Measurements from ENCODE around the gene WTIP.
"Not testable (repeated sequence)": the region's sequence is repeated elsewhere in the genome, so short reads cannot be mapped to it uniquely, and the experiment has no call there.

The WTIP gene

DNA sequence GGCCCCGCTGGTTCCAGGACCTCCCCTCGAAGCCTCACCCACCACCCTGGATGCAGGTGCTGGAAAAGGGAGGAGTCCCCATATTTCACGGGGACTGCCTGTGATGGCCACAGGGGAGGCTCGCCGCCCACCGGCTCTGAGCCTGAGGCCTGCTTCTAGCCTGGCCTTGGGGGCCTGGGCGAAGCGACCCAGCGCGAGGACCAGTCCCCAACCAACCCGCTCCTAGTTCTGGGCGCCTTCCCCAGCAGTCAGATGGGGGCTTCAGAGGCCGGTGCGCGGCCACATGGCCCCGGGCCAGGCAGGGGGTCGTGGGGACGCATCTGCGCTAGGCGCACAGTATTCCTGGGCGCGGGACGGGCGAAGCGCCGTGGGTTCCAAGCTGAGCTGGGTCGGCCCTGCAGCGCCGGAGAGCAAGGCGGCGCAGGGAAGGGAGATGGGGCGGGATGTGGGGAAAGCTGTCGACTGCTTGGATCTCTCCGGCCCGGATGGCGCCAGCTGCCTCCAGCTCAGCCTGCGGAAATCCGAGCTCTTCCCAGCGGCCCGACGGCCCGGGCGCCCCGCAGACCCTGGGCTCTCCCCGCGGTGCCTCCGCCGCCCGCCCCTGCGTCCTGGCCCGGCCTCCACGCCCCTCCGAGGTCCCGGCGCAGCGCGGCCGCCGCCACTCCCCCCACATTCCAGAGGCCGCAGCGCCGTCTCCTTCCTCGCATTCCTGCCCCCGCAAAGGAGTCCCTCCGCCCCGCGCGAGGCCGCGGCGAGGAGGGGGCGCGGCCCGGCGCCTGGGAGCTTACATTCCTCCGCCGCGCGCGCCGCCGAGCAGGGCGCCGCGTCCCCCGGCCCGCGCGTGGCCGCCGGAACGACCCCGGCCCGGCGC lies at the start of gene WTIP:
Gene WTIP (plus strand): TSS at position 788 of the 871 bp plus-strand sequence. CDS start 217 bp downstream, outside the sequence.
- DNase-seq, result peak; percentile 69

GRCh38 chr19:34432797-34433196 lies 48.8 kb upstream of the WTIP start:
- DNase-seq, result no peak

DNA sequence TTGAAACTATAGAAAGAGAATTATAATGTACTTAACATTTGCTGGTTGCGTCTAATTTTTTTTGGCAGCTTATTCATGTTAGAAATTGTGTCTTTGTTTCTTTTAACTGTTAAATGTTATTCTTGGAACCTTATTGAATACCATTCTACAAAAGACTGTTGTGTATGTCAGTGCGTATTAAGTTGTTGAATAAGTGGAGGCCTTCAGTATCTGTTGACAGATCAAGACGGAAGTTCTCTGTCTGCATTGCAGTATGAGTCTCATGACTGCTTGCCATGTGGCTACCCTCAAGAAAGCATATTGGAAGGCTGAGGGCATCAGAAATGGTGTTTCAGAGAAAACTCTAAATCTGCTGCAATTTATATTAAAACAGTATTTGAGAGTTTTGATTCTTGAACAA lies 44.8 kb upstream of the WTIP start:
- no peak for DNase-seq

- DNase-seq, result no peak
Observed at GRCh38 chr19:34448191-34448590, 33.4 kb upstream of the WTIP start.

DNA sequence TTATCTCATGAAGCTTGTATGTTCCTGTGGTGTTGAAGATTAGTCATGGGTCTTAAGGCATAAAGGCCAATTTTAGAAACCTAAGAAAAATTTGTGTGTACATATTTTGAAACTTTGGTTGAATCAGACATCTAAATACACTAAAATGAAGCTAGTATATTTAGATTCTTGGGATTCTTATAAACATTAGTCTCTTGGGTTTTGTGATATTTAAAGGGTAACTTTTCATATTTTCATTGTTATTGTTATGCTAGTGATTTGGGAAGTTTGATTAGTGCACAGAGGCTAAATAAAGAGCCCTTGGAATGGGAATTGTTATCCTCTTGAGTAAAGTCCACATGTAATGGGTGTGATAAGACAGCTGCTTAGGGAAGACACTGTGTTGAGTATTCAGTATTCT lies 28.8 kb upstream of the WTIP start:
- DNase-seq, result no peak

DNA sequence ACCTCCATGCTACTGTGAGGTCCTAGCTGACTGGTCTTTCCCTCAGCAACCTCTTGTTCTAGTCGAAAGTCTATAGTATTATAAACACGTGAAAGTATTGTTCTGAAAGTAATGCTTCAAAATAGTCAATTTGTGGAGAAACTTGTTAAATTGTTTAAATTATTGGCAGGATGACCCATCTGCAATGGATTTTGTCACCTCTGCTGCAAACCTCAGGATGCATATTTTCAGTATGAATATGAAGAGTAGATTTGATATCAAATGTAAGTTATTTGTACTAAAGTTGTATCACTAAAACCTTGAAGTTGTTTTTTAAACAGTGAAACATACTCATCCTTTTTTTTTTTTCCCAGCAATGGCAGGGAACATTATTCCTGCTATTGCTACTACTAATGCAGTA lies 27.5 kb upstream of the WTIP start:
- DNase-seq, result no peak

GRCh38 chr19:34454685-34455084 lies 26.9 kb upstream of the WTIP start:
- DNase-seq, result no peak

GRCh38 chr19:34455783-34456480 lies 25.6 kb upstream of the WTIP start:
- DNase-seq, result not testable (repeated sequence)

DNA sequence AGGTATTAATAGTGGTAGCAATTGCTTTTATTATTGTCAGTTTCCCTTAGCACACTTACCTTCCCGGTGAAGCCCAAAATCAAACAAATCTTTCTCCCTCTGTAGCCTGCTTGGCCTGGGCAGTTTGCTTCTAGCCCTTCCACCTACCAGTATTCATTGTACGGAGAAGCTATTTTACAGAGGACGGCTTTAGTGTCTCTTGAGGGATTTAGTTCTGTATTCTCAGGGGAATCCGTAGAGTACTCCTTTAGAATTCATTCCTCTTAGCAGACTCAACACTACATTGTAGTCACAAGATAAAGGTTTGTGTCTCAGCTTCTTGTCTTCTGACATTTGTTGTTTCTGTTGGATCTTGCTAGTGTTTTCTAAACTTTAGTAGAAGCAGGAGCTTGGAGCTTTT lies 24.1 kb upstream of the WTIP start:
- DNase-seq, result no peak

DNA sequence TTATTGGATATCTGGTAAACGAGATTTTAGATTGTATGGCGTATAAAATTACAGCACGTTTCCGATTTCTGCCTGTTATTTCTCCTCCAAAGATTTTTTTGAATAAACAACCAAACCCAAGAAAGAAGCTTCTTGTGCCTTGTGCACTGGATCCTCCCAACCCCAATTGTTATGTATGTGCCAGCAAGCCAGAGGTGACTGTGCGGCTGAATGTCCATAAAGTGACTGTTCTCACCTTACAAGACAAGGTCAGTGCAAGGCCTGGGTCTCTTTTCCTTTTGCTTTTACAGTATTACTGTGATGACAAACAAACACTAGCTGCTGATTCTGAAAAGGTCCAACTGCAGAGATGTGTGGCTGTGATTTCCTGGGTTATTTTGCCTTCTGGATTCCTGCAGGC lies 22.9 kb upstream of the WTIP start:
- peak; percentile 49 for DNase-seq

- peak; percentile 95 for DNase-seq
Observed at GRCh38 chr19:34459614-34460013, 21.9 kb upstream of the WTIP start.

DNA sequence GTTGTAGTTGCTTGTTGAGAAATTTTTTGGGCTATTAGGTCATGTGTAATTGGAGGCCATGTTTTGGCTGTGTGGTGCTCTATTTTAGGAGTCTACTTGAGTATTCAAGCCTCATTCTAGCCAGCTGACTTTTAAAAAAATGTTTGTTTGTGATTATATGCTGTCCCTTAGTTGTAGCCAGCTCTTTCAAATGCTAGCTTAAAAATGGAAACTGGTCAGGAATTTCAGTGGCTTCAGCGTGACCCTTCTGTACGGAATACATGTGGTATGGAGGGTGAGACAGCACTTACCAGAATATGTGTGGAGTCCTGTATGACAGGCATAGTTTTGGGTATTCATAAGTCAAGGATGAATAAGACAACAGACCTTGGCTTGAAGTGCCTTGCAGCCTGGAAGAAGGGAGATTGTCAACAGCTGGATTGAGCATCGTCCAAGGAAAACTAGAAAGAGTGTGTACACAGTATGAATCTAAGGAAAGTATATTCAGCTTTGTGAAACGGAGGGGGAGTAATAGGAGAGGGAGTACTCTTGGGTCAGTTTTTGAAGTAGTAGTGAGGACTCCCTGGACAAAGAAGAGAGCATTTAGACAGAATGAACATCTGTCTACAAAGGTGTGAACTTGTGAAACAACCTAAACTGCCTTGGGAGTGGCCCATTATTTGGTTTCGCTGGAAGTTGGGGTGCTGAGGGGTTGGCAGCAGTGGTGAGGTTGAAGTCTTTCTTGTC lies 20.0 kb upstream of the WTIP start:
- DNase-seq, result no peak

DNA sequence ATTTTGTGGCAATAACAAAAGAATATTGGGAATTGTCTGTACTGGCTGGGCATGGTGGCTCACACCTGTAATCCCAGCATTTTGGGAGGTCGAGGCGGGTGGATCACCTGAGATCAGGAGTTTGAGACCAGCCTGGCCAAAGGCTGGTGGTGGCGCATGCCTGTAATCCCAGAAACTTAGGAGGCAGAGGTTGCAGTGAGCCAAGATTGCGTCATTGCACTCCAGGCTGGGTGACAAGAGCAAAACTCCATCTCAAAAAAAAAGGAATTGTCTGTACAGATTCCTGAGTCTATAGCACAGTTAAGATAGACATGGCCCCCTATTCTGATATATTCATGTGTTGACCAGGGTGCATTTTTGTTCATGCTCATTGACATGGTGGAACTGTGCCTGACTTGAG lies 16.8 kb upstream of the WTIP start:
- not testable (repeated sequence) for DNase-seq

DNA sequence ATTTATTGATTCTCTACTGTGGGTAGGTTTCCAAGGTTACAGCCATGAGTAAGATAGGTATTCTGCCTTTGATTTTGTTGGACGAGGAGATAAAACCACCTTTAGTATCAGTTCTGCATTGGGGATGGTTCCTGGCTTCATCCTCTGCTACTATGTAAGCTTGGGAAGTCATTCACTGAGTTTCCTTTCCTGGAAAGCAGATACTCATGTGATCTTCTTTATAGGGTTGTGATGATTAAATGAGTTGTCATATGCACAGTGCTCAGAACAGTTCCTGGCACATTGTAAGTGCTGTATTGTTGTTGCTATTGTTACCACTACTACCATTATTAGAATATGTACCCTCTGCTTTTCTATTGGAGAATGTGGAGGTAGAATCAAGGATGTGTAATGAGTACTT lies 13.1 kb upstream of the WTIP start:
- no peak for DNase-seq

GRCh38 chr19:34469026-34469425 lies 12.5 kb upstream of the WTIP start:
- DNase-seq, result not testable (repeated sequence)

GRCh38 chr19:34471906-34472700 lies 9.5 kb upstream of the WTIP start:
- no peak for DNase-seq

GRCh38 chr19:34474233-34474989 lies 7.1 kb upstream of the WTIP start:
- peak; percentile 26 for DNase-seq

- peak; percentile 41 for DNase-seq
Observed at GRCh38 chr19:34475026-34475974, 6.3 kb upstream of the WTIP start.

GRCh38 chr19:34475975-34476594 lies 5.5 kb upstream of the WTIP start:
- peak; percentile 56 for DNase-seq

DNA sequence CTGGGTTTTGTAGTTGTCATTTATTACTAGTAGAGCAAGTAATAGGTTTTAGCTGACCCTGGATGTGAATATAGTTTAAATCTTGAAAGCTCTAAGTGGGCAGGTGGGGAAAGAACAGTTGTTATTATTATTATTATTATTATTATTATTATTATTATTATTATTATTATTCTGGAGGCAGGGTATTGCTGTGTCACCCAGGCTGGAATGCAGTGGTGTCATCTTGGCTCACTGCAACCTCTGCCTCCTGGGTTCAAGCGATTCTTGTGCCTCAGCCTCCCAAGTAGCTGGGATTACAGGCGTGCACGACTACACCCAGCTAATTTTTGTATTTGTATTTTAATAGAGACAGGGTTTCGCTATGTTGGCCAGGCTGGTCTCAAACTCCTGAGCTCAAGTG lies 3.1 kb upstream of the WTIP start:
- not testable (repeated sequence) for DNase-seq

All from DMS53 (cell line).